ENCODE measurements around the gene SCAF11. TPM values are rescaled to one million over a fixed set of nuclear protein-coding genes. Genes with fewer than 3 reads are reported as not detected.

SCAF11 gene
- total RNA-seq, 4 donors from 2014 or later = 124 to 221 (median 167) TPM

GRCh38 chr12:45969084-45969483, 21.3 kb downstream of the SCAF11 start:
- no peaks in the 10 kb centered on the region for H3K9me3 ChIP-seq
- H3K4me1 ChIP-seq = peaks cover 25% of the 10 kb centered on the region
- DNase-seq (ENCODE audit: low spot score in 2 of 2) = no peak

GRCh38 chr12:45966486-45966885, 23.9 kb downstream of the SCAF11 start:
- peaks cover 25% of the 10 kb centered on the region for H3K4me1 ChIP-seq
- no peaks in the 10 kb centered on the region for H3K9me3 ChIP-seq
- H3K27me3 ChIP-seq = no peaks in the 10 kb centered on the region
- DNase-seq (ENCODE audit: low spot score in 2 of 2) = no peak
- no peak overlapping the region for H3K4me3 ChIP-seq
- peaks cover 21% of the 10 kb centered on the region for H3K36me3 ChIP-seq
- no peak overlapping the region for H3K27ac ChIP-seq
- TF ChIP-seq CTCF (IDR thresholded peaks at IDR 0.05) (no peak), POLR2A (IDR thresholded peaks at IDR 0.05) (no peak), POLR2AphosphoS5 (IDR thresholded peaks at IDR 0.05) (no peak), EP300 (IDR thresholded peaks at IDR 0.05) (no peak)
- 18% methylated on average over 1 of the region's 1 CpG for WGBS

More at GRCh38 chr12:45969084-45969483, 21.3 kb downstream of the SCAF11 start:
- no peak overlapping the region for H3K27ac ChIP-seq
- no peaks in the 10 kb centered on the region for H3K36me3 ChIP-seq
- no peak overlapping the region for H3K4me3 ChIP-seq
- WGBS = 64% methylated on average over 2 of the region's 2 CpGs
- no peaks in the 10 kb centered on the region for H3K27me3 ChIP-seq
- TF ChIP-seq EP300 (IDR thresholded peaks at IDR 0.05) (no peak), POLR2A (IDR thresholded peaks at IDR 0.05) (no peak), POLR2AphosphoS5 (IDR thresholded peaks at IDR 0.05) (no peak), CTCF (IDR thresholded peaks at IDR 0.05) (no peak)

GRCh38 chr12:45962553-45963325, 27.6 kb downstream of the SCAF11 start:
- peaks cover 18% of the 10 kb centered on the region for H3K4me1 ChIP-seq

GRCh38 chr12:45959728-45960127, 30.6 kb downstream of the SCAF11 start:
- no peak overlapping the region for H3K4me3 ChIP-seq
- H3K36me3 ChIP-seq = peaks cover 27% of the 10 kb centered on the region
- H3K9me3 ChIP-seq = no peaks in the 10 kb centered on the region
- H3K27ac ChIP-seq = no peak overlapping the region
- 93% methylated on average over 2 of the region's 2 CpGs for WGBS
- DNase-seq (ENCODE audit: low spot score in 2 of 2) = no peak
- no peaks in the 10 kb centered on the region for H3K27me3 ChIP-seq
- H3K4me1 ChIP-seq = no peaks in the 10 kb centered on the region
- TF ChIP-seq POLR2AphosphoS5 (IDR thresholded peaks at IDR 0.05) (no peak), CTCF (IDR thresholded peaks at IDR 0.05) (no peak), EP300 (IDR thresholded peaks at IDR 0.05) (no peak), POLR2A (IDR thresholded peaks at IDR 0.05) (no peak)

More at GRCh38 chr12:45962553-45963325, 27.6 kb downstream of the SCAF11 start:
- H3K4me3 ChIP-seq = no peak overlapping the region
- no peak overlapping the region for H3K27ac ChIP-seq
- no peak for DNase-seq (ENCODE audit: low spot score in 2 of 2)
- H3K9me3 ChIP-seq = no peaks in the 10 kb centered on the region
- 93% methylated on average over 4 of the region's 4 CpGs for WGBS
- H3K27me3 ChIP-seq = no peaks in the 10 kb centered on the region
- peaks cover 24% of the 10 kb centered on the region for H3K36me3 ChIP-seq
- TF ChIP-seq CTCF (IDR thresholded peaks at IDR 0.05) = no peak
- TF ChIP-seq POLR2AphosphoS5 (IDR thresholded peaks at IDR 0.05) = no peak
- no peak for TF ChIP-seq POLR2A (IDR thresholded peaks at IDR 0.05)
- no peak for TF ChIP-seq EP300 (IDR thresholded peaks at IDR 0.05)

GRCh38 chr12:45959025-45959424, 31.3 kb downstream of the SCAF11 start:
- Histone ChIP-seq H3K36me3 (peaks cover 31% of the 10 kb centered on the region), H3K27ac (no peak overlapping the region)
- 96% methylated on average over 5 of the region's 5 CpGs for WGBS

More at GRCh38 chr12:45959025-45959424, 31.3 kb downstream of the SCAF11 start:
- Histone ChIP-seq H3K27me3 (no peaks in the 10 kb centered on the region), H3K4me1 (no peaks in the 10 kb centered on the region), H3K4me3 (no peak overlapping the region), H3K9me3 (no peaks in the 10 kb centered on the region)
- TF ChIP-seq POLR2AphosphoS5 (IDR thresholded peaks at IDR 0.05) (no peak), CTCF (IDR thresholded peaks at IDR 0.05) (no peak), EP300 (IDR thresholded peaks at IDR 0.05) (no peak), POLR2A (IDR thresholded peaks at IDR 0.05) (no peak)
- DNase-seq (ENCODE audit: low spot score in 2 of 2) = no peak

Measured in suprapubic skin (tissue), 4 donors.